ENCODE data around the gene PNMT. TPM values are rescaled to one million over a fixed set of nuclear protein-coding genes. Genes with fewer than 3 reads are reported as not detected.
A peak's percentile ranks its signal among the peaks of the same experiment; 100 is the strongest.

The PNMT gene
- polyA plus RNA-seq, 1 experiment, result not detected

DNA sequence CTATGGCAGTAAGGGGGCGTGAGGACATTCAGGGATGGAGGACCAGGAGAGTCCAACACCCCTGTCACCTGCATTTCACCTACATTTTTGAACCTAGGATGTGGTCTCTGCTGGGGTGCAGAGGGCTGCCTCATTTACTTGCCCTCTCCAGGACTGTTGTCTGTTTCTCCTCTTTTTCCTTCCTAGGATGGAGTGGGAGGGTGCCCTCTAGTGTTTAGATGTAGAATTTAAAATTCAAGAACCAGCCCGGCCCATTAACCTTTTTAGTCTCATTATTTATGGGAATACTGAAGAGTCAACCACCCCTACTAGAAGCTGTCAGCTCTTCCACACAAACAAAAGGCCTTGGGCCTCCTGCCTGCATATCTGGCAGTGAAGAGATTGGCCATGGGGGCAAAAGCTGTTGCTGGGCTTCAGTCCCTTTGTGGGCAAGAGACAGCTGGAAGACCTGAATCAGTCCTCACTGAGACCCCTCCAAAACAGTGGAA is 33.8 kb upstream of the PNMT start:
- H3K27me3 ChIP-seq (ENCODE audit: control insufficient read depth, insufficient read depth, low read length), result peaks cover 19% of the 10 kb centered on the region
- H3K36me3 ChIP-seq (ENCODE audit: control insufficient read depth, insufficient read depth, low read length), result no peaks in the 10 kb centered on the region
- POLR2A ChIA-PET, result no interaction called here
- H3K4me3 ChIP-seq (ENCODE audit: low read depth, low read length), result no peak overlapping the region
- TF ChIP-seq, protein P1, sequence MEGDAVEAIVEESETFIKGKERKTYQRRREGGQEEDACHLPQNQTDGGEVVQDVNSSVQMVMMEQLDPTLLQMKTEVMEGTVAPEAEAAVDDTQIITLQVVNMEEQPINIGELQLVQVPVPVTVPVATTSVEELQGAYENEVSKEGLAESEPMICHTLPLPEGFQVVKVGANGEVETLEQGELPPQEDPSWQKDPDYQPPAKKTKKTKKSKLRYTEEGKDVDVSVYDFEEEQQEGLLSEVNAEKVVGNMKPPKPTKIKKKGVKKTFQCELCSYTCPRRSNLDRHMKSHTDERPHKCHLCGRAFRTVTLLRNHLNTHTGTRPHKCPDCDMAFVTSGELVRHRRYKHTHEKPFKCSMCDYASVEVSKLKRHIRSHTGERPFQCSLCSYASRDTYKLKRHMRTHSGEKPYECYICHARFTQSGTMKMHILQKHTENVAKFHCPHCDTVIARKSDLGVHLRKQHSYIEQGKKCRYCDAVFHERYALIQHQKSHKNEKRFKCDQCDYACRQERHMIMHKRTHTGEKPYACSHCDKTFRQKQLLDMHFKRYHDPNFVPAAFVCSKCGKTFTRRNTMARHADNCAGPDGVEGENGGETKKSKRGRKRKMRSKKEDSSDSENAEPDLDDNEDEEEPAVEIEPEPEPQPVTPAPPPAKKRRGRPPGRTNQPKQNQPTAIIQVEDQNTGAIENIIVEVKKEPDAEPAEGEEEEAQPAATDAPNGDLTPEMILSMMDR (IDR thresholded peaks at IDR 0.05; ENCODE audit: insufficient read depth, low read depth, low read length), result peak; percentile 74
- DNase-seq (ENCODE audit: low read depth), result no peak
- CTCF ChIA-PET, result interaction anchor here (0.7 to 7.9 kb wide), 15 partner anchors 9 to 956 kb away, joined by 3 to 157 read pairs (median 4); partner anchors contain the start of genes PGAP3 and PNMT

DNA sequence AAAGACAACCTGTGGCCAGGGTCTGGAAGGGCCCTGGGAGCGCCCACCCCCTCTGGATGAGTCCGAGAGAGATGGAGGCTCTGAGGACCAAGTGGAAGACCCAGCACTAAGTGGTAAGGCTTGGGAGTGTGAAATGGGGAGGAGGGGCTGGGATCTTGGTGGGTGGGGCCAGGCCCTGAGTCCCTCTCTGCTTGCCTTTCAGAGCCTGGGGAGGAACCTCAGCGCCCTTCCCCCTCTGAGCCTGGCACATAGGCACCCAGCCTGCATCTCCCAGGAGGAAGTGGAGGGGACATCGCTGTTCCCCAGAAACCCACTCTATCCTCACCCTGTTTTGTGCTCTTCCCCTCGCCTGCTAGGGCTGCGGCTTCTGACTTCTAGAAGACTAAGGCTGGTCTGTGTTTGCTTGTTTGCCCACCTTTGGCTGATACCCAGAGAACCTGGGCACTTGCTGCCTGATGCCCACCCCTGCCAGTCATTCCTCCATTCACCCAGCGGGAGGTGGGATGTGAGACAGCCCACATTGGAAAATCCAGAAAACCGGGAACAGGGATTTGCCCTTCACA is 32.6 kb upstream of the PNMT start:
- Histone ChIP-seq H3K36me3 (ENCODE audit: control insufficient read depth, insufficient read depth, low read length) (no peaks in the 10 kb centered on the region), H3K27me3 (ENCODE audit: control insufficient read depth, insufficient read depth, low read length) (peaks cover 15% of the 10 kb centered on the region), H3K4me3 (ENCODE audit: low read depth, low read length) (no peak overlapping the region)
- ChIA-PET CTCF (interaction anchor here (0.6 to 13.1 kb wide), 11 partner anchors 8 to 94 kb away, joined by 3 to 157 read pairs (median 8); partner anchors contain the start of gene PNMT), POLR2A (no interaction called here)
- TF ChIP-seq, protein P1 (IDR thresholded peaks at IDR 0.05; ENCODE audit: insufficient read depth, low read depth, low read length), result no peak
- no peak for DNase-seq (ENCODE audit: low read depth)

DNA sequence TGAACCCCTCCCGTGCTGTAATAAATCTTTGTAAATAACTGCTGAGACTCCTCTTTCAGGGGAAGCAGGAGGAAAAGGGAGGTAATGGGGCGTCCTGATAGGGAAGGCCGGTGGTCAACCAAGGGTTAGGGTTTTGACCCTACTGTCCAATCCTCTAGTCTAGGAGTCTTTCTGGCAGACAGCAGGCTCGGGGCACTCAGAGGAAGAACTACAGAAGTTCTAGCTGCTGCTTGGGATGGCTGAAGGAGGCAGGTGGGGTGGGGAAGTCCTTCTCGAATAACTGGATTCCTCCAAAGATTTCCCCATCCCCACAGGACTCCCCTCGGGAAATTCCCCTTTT is 31.7 kb upstream of the PNMT start:
- POLR2A ChIA-PET, result interaction anchor here (0.6 kb wide), 1 partner anchor 75 kb away, joined by 3 read pairs; no protein-coding TSS in a partner anchor

DNA sequence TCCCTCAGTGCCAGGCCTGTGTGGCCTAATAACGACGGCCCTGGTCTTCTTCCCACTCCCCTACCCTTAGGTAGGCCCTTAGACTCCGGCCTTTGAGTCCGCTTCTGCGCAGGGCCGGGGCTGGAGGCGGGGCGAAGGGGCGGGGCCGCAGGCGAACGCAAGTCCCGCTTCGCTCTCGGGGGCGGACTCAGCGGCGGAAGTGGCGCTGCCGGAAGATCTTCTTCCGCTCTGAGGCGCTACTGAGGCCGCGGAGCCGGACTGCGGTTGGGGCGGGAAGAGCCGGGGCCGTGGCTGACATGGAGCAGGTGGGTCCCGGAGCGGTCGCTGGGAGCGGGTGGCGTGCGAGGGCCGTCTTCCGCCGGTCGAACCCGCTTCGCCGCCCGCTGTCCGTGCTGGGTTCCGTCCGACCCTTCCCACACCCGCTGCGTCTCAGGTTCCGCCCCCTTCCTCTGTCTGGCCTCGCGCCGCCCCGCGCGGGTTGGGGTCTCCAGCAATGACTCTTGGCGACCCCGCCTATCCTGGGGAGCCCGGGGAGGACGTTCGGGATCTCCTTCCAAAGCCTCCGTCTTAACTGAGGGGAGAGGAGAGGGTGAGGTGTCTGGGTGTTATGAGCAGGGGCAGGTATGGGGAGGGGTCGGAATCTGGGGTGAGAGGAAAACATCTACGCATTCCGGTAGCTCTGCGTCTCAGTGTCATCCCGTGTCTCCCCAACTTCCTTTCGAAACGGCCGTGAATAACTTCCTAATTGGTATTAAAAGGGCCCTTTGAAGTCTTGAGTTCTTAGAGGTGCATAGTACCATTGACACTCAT is 31.1 kb upstream of the PNMT start, which contains the start of gene STARD3:
STARD3 (plus strand) TSS at position 218 of the 810 bp plus-strand sequence. CDS start 16,388 bp downstream, outside the sequence.
- no peak for DNase-seq (ENCODE audit: low read depth)
- ChIA-PET POLR2A (interaction anchor here (0.6 kb wide), 1 partner anchor 74 kb away, joined by 3 read pairs; no protein-coding TSS in a partner anchor), CTCF (interaction anchor here (0.9 to 13.1 kb wide), 3 partner anchors 15 to 31 kb away, joined by 3 to 107 read pairs (median 59); partner anchors contain the start of gene PNMT)
- TF ChIP-seq, protein P1 (IDR thresholded peaks at IDR 0.05; ENCODE audit: insufficient read depth, low read depth, low read length), result peak; percentile 38
- Histone ChIP-seq H3K4me3 (ENCODE audit: low read depth, low read length) (peak within 1 kb of the TSS; percentile 84), H3K36me3 (ENCODE audit: control insufficient read depth, insufficient read depth, low read length) (no peaks in the 10 kb centered on the region), H3K27me3 (ENCODE audit: control insufficient read depth, insufficient read depth, low read length) (peaks cover 6% of the 10 kb centered on the region)

More for the DNA sequence above, 31.7 kb upstream of the PNMT start:
- peaks cover 11% of the 10 kb centered on the region for H3K27me3 ChIP-seq (ENCODE audit: control insufficient read depth, insufficient read depth, low read length)
- no peak for DNase-seq (ENCODE audit: low read depth)
- CTCF ChIA-PET, result interaction anchor here (13.1 kb wide), 1 partner anchor 15 kb away, joined by 107 read pairs; no protein-coding TSS in a partner anchor
- no peaks in the 10 kb centered on the region for H3K36me3 ChIP-seq (ENCODE audit: control insufficient read depth, insufficient read depth, low read length)
- H3K4me3 ChIP-seq (ENCODE audit: low read depth, low read length), result peak overlapping the region; percentile 84
- TF ChIP-seq, protein P1 (IDR thresholded peaks at IDR 0.05; ENCODE audit: insufficient read depth, low read depth, low read length), result no peak

DNA sequence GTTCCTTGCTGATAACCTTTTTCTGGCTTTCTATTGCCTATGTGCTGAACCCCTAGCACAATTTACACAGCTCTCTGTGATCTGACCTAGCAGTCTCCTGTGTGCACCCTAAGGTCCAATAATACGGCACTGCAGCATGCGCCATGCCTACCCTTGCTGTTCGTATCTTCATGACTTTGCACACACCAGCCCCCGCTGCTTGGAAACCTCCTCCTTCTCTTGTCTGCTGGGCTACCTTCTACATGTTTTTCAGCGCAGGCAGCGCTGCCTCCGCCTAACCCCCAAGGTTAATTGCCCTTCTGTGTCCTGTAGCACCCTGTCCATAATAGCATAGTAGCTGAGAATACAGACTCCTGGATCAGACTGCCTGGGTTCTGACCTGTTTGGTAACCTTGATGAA is 29.9 kb upstream of the PNMT start:
- DNase-seq (ENCODE audit: low read depth), result no peak
- no peak overlapping the region for H3K4me3 ChIP-seq (ENCODE audit: low read depth, low read length)
- no peaks in the 10 kb centered on the region for H3K27me3 ChIP-seq (ENCODE audit: control insufficient read depth, insufficient read depth, low read length)
- ChIA-PET CTCF (interaction anchor here (0.9 to 13.1 kb wide), 4 partner anchors 15 to 34 kb away, joined by 3 to 107 read pairs (median 31); partner anchors contain the start of gene PNMT), POLR2A (no interaction called here)
- H3K36me3 ChIP-seq (ENCODE audit: control insufficient read depth, insufficient read depth, low read length), result no peaks in the 10 kb centered on the region
- TF ChIP-seq, protein P1 (IDR thresholded peaks at IDR 0.05; ENCODE audit: insufficient read depth, low read depth, low read length), result no peak
